Measurements from ENCODE around the gene L1TD1. TPM values are rescaled to one million over a fixed set of nuclear protein-coding genes. Genes with fewer than 3 reads are reported as not detected.
"Not testable (repeated sequence)": the region's sequence is repeated elsewhere in the genome, so short reads cannot be mapped to it uniquely, and the experiment has no call there.

The L1TD1 gene
- polyA plus RNA-seq, 1 experiment, result not detected

GRCh38 chr1:62181532-62181931 is 13.1 kb upstream of the L1TD1 start:
- no peaks in the 10 kb centered on the region for H3K27me3 ChIP-seq (ENCODE audit: control insufficient read depth, insufficient read depth, low read length)
- no peak overlapping the region for H3K4me3 ChIP-seq (ENCODE audit: low read depth, low read length)
- TF ChIP-seq CTCF (IDR thresholded peaks at IDR 0.05; ENCODE audit: low read depth, low read length), result no peak
- CTCF ChIA-PET, result no interaction called here
- no peak overlapping the region for H3K27ac ChIP-seq (ENCODE audit: low read depth, low read length)
- DNase-seq (ENCODE audit: low read depth, low spot score), result no peak
- no peaks in the 10 kb centered on the region for H3K9me3 ChIP-seq (ENCODE audit: control insufficient read depth, insufficient read depth, low read length)
- POLR2A ChIA-PET, result no interaction called here

- H3K9me3 ChIP-seq (ENCODE audit: control insufficient read depth, insufficient read depth, low read length); POLR2A ChIA-PET; H3K4me3 ChIP-seq (ENCODE audit: low read depth, low read length); DNase-seq (ENCODE audit: low read depth, low spot score); CTCF ChIA-PET; H3K27ac ChIP-seq (ENCODE audit: low read depth, low read length); H3K27me3 ChIP-seq (ENCODE audit: control insufficient read depth, insufficient read depth, low read length): not testable (repeated sequence)
Measured at GRCh38 chr1:62182157-62182556, 12.5 kb upstream of the L1TD1 start.

- H3K27ac ChIP-seq (ENCODE audit: low read depth, low read length); DNase-seq (ENCODE audit: low read depth, low spot score); POLR2A ChIA-PET; H3K9me3 ChIP-seq (ENCODE audit: control insufficient read depth, insufficient read depth, low read length); H3K27me3 ChIP-seq (ENCODE audit: control insufficient read depth, insufficient read depth, low read length): not testable (repeated sequence)
- peak overlapping the region; percentile 7; the same call in 1 of the 2 replicates for H3K4me3 ChIP-seq (ENCODE audit: low read depth, low read length)
- CTCF ChIA-PET, result interaction anchor here (2.4 kb wide), 1 partner anchor 8 kb away, joined by 15 read pairs; no protein-coding TSS in a partner anchor
Measured at GRCh38 chr1:62183164-62184020, 11.3 kb upstream of the L1TD1 start.

GRCh38 chr1:62184336-62184735 is 10.3 kb upstream of the L1TD1 start:
- no peak overlapping the region for H3K4me3 ChIP-seq (ENCODE audit: low read depth, low read length)
- CTCF ChIA-PET, result interaction anchor here (2.4 kb wide), 1 partner anchor 9 kb away, joined by 15 read pairs; no protein-coding TSS in a partner anchor
- no peak for TF ChIP-seq CTCF (IDR thresholded peaks at IDR 0.05; ENCODE audit: low read depth, low read length)
- peaks cover 7% of the 10 kb centered on the region; the same call in 1 of the 2 replicates for H3K9me3 ChIP-seq (ENCODE audit: control insufficient read depth, insufficient read depth, low read length)
- POLR2A ChIA-PET, result no interaction called here
- H3K27me3 ChIP-seq (ENCODE audit: control insufficient read depth, insufficient read depth, low read length), result no peaks in the 10 kb centered on the region
- H3K27ac ChIP-seq (ENCODE audit: low read depth, low read length), result no peak overlapping the region
- no peak for DNase-seq (ENCODE audit: low read depth, low spot score)

GRCh38 chr1:62185233-62185632 is 9.4 kb upstream of the L1TD1 start:
- H3K27me3 ChIP-seq (ENCODE audit: control insufficient read depth, insufficient read depth, low read length); H3K4me3 ChIP-seq (ENCODE audit: low read depth, low read length); POLR2A ChIA-PET; DNase-seq (ENCODE audit: low read depth, low spot score); H3K27ac ChIP-seq (ENCODE audit: low read depth, low read length); H3K9me3 ChIP-seq (ENCODE audit: control insufficient read depth, insufficient read depth, low read length): not testable (repeated sequence)
- CTCF ChIA-PET, result interaction anchor here (0.7 to 2.4 kb wide), 2 partner anchors 9 to 201 kb away, joined by 4 to 15 read pairs; no protein-coding TSS in a partner anchor

GRCh38 chr1:62185677-62186076 is 9.0 kb upstream of the L1TD1 start:
- H3K4me3 ChIP-seq (ENCODE audit: low read depth, low read length), result no peak overlapping the region
- H3K9me3 ChIP-seq (ENCODE audit: control insufficient read depth, insufficient read depth, low read length), result peaks cover 7% of the 10 kb centered on the region; the same call in 1 of the 2 replicates
- CTCF ChIA-PET, result interaction anchor here (0.9 to 2.4 kb wide), 2 partner anchors 10 kb away, joined by 4 to 15 read pairs; no protein-coding TSS in a partner anchor
- no peak for TF ChIP-seq CTCF (IDR thresholded peaks at IDR 0.05; ENCODE audit: low read depth, low read length)
- DNase-seq (ENCODE audit: low read depth, low spot score), result no peak
- no peak overlapping the region for H3K27ac ChIP-seq (ENCODE audit: low read depth, low read length)
- H3K27me3 ChIP-seq (ENCODE audit: control insufficient read depth, insufficient read depth, low read length), result no peaks in the 10 kb centered on the region
- POLR2A ChIA-PET, result no interaction called here

All from AG04450 (cell line).